ENCODE results near the gene TOR1A.

Gene TOR1A

DNA sequence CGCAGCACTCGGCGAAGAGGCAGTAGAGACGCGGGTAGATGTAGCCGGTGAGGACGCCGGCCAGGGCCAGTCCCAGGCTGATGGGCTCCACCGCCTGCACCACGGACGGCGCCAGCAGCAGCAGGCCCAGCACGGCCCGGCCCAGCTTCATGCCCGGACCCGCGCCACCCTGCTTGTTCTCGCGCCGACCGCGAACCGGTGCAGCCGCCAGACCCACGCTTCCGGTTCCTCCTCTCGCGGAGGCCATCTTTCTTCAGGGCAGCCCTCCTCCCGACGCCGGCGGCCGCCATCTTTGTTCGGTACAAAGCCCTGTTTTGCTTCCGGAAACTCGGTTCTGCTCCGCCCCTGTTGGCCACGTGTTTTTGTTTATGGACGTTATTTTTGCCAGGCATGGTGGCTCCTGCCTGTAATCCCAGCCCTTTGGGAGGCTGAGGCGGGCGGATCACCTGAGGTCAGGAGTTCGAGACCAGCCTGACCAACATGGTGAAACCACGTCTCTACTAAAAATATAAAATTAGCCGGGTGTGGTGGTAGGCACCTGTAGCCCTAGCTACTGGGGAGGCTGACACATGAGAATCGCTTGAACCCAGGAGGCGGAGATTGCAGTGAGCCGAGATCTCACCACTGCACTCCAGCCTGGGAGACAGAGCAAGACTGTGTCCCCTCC is at the start of gene TOR1A:
Gene TOR1A (minus strand): TSS at position 202 of the 667 bp plus-strand sequence. CDS start 51 bp downstream, at position 151.
- DNase-seq: peak; percentile 81

GRCh38 chr9:129871046-129871445 is 47.1 kb upstream of the TOR1A start:
- no peak for DNase-seq

DNA sequence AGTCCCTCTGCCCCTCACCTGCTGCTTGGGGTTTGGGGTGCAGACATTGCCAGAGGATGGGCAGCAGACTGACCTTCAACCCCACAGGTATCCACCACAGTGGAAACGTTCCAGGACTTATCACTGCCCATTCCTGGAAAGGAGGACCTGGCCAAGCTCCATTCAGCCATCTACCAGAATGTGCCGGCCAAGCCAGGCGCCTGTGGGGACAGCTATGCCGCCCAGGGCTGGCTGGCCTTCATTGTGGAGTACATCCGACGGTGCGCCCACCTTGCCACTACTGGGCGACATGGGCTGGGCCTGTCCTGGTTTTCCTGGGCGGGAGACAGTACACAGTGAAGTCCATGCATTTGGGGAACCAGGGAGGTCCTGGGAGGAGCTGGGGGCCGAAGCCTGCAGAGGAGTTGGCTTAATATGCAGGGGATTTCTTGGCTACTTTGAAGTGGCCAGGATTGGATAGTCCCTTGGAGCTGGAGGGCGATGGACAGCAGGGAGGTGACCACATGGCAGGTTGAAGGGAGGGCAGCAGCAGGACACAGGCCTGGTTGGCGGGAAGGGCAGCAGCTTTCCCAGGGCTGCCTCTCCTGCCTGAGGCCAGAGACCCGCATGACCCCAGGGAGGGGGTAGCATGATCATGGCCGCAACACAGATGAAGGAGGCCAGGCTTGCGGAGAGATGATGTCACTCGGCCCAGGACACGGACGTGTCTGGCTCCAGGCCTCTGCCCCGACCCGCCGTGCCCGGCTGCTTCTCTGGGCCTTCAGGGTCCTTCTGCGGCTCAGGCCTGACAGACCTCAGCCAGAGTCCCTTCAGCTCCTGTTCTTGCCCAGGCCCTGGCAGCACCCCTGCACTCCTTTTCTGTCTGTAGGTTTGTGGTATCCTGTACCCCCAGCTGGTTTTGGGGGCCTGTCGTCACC is 45.9 kb upstream of the TOR1A start:
- no peak for DNase-seq

DNA sequence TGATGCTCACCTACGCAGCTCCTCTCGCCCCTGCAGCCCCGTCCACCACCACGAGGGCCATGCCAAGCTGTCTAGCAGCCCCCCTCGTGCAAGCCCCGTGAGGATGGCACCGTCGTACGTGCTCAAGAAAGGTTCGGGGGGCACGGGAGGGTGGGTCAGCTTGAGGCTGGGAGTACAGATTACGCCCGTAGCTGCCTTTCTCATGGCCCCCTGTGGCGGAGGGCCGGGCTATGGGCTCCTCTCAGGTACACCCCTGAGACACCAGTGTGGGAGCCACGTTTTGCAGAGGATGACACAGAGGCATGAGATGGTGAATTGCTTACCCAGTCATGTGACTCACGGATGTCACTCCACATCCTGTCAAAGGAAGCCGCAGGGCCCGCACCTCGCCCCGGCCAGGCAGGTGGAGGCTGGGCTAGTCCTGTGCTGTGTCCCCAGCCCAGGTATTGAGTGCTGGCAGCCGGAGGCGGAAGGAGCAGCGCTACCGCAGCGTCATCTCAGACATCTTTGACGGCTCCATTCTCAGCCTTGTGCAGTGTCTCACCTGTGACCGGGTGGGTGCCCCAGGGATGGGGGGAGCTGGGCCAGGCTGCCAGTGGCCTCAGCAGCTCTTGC is 45.0 kb upstream of the TOR1A start:
- DNase-seq: no peak

DNA sequence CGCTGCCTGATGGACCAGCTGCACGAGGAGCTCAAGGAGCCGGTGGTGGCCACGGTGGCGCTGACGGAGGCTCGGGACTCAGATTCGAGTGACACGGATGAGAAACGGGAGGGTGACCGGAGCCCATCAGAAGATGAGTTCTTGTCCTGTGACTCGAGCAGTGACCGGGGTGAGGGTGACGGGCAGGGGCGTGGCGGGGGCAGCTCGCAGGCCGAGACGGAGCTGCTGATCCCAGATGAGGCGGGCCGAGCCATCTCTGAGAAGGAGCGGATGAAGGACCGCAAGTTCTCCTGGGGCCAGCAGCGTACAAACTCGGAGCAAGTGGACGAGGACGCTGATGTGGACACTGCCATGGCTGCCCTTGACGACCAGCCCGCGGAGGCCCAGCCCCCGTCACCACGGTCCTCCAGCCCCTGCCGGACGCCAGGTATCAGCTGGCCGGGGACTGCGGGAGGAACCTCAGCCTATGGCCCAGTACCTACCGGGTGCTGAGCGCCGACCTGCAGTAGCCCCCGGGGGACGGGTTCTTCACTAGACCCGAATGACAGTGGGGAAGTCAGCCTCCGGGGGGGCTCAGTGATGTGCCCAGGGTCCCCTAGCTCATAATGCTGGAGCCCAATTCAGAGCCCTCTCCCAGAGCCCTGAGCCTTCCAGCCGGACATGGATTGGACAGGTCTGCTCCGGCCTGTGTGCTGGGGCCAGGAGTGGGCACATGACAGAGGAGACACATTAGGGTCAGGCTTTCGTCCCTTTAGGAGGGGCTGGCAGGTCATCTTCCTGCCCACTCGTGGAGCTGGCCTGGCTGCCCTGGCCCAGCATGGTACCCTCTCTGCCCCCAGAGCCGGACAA is 44.3 kb upstream of the TOR1A start:
- no peak for DNase-seq

DNA sequence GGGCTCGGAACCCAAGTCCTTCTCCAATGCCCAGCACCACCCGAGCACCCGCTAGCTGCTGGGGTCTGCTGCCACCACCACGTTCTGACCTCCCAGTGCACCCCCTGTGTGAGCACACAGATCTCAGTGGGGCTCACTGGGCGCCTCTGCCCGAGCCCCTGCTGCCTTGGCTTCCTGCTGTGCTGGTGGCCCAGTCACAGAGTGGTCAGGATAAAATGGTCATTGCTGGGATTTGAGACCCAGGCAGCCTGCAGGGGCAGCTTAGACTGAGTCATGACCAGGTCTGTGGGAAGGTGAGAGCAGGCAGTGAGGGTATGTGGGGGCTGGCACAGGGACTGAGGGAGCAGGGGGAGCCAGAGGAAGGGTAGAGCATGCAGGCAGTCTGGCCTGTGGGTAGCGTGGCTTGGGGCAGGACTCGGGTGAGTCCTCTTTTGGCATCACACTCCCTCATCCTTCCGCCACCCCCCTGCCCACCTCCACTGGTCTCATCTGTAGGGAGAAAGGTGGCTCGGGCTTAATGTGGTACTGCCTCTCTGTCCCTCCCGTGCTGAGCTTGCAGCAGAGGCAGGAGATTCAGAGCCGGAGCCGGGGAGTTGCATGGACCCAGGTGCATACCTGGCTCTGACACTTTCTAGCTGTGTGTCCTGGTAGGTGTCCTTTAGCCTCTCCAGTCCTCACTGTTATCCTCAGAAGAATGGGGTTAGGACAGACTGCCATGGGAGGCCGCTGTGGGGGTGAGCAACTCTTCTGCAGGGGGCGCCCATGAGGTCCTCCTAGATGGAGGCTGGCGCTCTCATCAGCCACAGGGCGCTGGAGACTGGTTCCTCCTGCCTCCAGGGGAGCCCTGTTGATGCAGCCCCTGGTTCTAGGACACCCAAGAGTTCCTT is 43.4 kb upstream of the TOR1A start:
- no peak for DNase-seq

DNA sequence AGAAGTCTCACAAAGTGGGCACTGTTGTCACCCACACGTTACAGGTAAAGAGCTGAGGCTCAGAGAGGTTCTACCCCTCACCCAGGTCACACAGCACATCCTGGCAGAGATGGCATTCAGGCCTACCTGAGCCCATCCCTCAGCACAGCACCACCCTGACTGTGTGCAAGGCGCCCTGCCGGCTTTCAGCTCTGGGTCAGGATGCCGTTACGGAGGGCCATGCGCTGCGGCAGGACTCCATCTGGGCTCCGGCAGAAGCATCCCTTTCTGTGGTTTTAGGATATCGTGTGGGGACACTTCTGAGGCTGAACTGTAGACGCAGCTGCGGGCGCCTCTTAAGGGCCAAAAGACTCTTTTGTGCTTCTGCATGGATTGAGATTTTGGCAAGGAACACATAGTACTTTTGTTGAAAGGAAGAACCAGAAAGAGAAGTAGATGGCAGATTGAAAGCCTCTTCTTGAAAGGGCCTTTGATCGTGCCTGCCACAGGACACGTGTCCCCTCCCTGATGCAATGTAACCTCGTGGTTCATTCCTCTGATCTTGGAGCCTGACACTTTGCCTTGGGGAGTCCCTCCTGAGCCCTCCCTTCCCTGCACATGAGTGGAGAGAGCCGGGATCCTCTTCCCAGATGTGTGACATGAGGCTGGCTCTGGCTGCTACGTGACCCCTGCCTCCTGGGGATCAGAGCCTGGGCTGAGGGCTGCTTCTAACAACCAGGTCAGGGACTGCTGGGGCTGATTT is 42.6 kb upstream of the TOR1A start:
- no peak for DNase-seq

GRCh38 chr9:129865668-129866320 is 41.9 kb upstream of the TOR1A start:
- DNase-seq: no peak

GRCh38 chr9:129864991-129865647 is 41.2 kb upstream of the TOR1A start:
- DNase-seq: no peak

DNA sequence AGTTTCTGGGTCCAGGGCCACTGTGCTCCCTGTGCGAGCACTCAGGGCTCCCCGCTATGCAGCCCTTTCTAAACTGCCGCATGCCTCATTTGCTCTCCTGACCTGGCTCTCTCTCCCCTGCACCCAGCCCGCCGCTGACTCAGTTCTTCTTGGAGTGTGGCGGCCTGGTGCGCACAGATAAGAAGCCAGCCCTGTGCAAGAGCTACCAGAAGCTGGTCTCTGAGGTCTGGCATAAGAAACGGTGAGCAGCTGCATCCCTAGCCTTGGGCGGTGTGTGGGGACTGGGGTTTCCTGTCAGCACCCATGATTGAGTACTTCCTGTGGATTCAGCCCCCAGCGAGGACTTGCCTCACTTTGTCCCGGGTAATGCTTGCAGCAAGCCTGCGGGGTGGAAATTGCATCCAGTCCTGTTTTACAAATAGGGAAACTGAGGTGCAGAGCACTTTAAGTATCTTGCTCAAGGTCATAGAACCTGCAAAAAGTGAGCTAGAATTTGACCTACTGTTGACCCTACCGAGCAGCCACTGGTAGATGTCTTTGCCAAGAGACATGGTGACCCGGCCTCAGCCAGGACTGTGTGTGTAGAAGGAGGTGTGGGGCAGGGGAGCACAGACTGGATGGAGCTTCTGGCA is 39.2 kb upstream of the TOR1A start:
- DNase-seq: no peak

- DNase-seq: no peak
These were observed 37.5 kb upstream of the TOR1A start for GRCh38 chr9:129861447-129861827.

GRCh38 chr9:129860653-129861446 is 36.9 kb upstream of the TOR1A start:
- no peak for DNase-seq

GRCh38 chr9:129858167-129858962 is 34.4 kb upstream of the TOR1A start:
- no peak for DNase-seq

- DNase-seq: no peak
These were observed 33.3 kb upstream of the TOR1A start for GRCh38 chr9:129857207-129857606.

DNA sequence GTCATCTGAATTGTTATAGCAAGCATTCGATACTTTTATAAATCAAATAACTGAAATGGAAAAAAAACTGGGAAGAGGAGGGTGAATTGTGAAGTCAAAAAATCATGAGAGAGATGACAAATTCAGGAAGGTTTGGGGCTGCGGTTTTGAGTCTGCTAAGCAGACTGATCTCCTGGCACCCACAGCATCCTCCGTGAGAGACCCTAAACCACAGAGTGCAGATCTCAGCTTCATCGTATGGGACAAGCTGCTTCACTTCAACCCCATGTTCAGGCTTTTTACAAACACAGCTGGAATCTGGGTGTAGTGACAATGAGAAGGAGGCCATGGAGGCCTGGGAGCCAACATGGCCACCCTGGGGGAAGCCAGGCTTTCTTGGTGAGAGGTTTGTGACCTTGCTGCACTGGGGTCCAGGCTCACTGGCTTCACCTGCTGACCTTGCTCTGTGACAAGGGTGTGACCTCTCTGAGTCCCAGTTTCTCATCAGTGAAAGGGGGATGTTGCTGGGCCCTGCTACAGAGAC is 30.7 kb upstream of the TOR1A start:
- DNase-seq: no peak

GRCh38 chr9:129853614-129854013 is 29.7 kb upstream of the TOR1A start:
- DNase-seq: no peak

- no peak for DNase-seq
These were observed 28.6 kb upstream of the TOR1A start for GRCh38 chr9:129852579-129852978.

All from amniotic stem cell (primary cell).